Measurements from ENCODE around the gene RNF14.

The RNF14 gene

GRCh38 chr5:141923448-141924313 is 45.2 kb upstream of the RNF14 start, which contains the start of gene DELE1:
Gene DELE1, plus strand, starts transcription at chr5:141923871. Its CDS starts 71 bp downstream, at chr5:141923942.
- no peaks in the 10 kb centered on the region for H3K27me3 ChIP-seq (ENCODE audit: insufficient read depth, poor library complexity, severe bottlenecking)
- peak; percentile 96 for ATAC-seq (ENCODE audit: low read depth)
- H3K4me3 ChIP-seq (ENCODE audit: severe bottlenecking): peak within 1 kb of the TSS; percentile 89
- peak within 1 kb of the TSS; percentile 65 for H3K27ac ChIP-seq (ENCODE audit: poor library complexity, severe bottlenecking)
- DNase-seq (ENCODE audit: low spot score): peak; percentile 96
- peaks cover 45% of the 10 kb centered on the region for H3K36me3 ChIP-seq (ENCODE audit: low read depth)
- no peaks in the 10 kb centered on the region for H3K4me1 ChIP-seq (ENCODE audit: insufficient read depth, poor library complexity, severe bottlenecking)
- H3K9me3 ChIP-seq (ENCODE audit: severe bottlenecking): no peaks in the 10 kb centered on the region
- no peak for TF ChIP-seq CTCF (IDR thresholded peaks at IDR 0.05; ENCODE audit: poor library complexity, severe bottlenecking)

- ATAC-seq (ENCODE audit: low read depth): no peak
- Histone ChIP-seq H3K4me1 (ENCODE audit: insufficient read depth, poor library complexity, severe bottlenecking) (no peaks in the 10 kb centered on the region), H3K27ac (ENCODE audit: poor library complexity, severe bottlenecking) (no peak overlapping the region), H3K9me3 (ENCODE audit: severe bottlenecking) (no peaks in the 10 kb centered on the region), H3K27me3 (ENCODE audit: insufficient read depth, poor library complexity, severe bottlenecking) (no peaks in the 10 kb centered on the region), H3K4me3 (ENCODE audit: severe bottlenecking) (no peak overlapping the region), H3K36me3 (ENCODE audit: low read depth) (peaks cover 71% of the 10 kb centered on the region)
- no peak for DNase-seq (ENCODE audit: low spot score)
- no peak for TF ChIP-seq CTCF (IDR thresholded peaks at IDR 0.05; ENCODE audit: poor library complexity, severe bottlenecking)
Measured at GRCh38 chr5:141926434-141926833, 42.5 kb upstream of the RNF14 start.

GRCh38 chr5:141928051-141928450 is 40.9 kb upstream of the RNF14 start:
- Histone ChIP-seq H3K27ac (ENCODE audit: poor library complexity, severe bottlenecking) (no peak overlapping the region), H3K4me3 (ENCODE audit: severe bottlenecking) (no peak overlapping the region), H3K27me3 (ENCODE audit: insufficient read depth, poor library complexity, severe bottlenecking) (no peaks in the 10 kb centered on the region), H3K4me1 (ENCODE audit: insufficient read depth, poor library complexity, severe bottlenecking) (no peaks in the 10 kb centered on the region), H3K9me3 (ENCODE audit: severe bottlenecking) (no peaks in the 10 kb centered on the region), H3K36me3 (ENCODE audit: low read depth) (peaks cover 81% of the 10 kb centered on the region)
- DNase-seq (ENCODE audit: low spot score) (no peak), ATAC-seq (ENCODE audit: low read depth) (no peak)
- TF ChIP-seq CTCF (IDR thresholded peaks at IDR 0.05; ENCODE audit: poor library complexity, severe bottlenecking): no peak

GRCh38 chr5:141929398-141930058 is 39.4 kb upstream of the RNF14 start:
- no peak for DNase-seq (ENCODE audit: low spot score)
- no peak for TF ChIP-seq CTCF (IDR thresholded peaks at IDR 0.05; ENCODE audit: poor library complexity, severe bottlenecking)
- H3K4me1 ChIP-seq (ENCODE audit: insufficient read depth, poor library complexity, severe bottlenecking): no peaks in the 10 kb centered on the region
- H3K36me3 ChIP-seq (ENCODE audit: low read depth): peaks cover 95% of the 10 kb centered on the region
- H3K27ac ChIP-seq (ENCODE audit: poor library complexity, severe bottlenecking): no peak overlapping the region
- no peaks in the 10 kb centered on the region for H3K9me3 ChIP-seq (ENCODE audit: severe bottlenecking)
- no peak overlapping the region for H3K4me3 ChIP-seq (ENCODE audit: severe bottlenecking)
- no peaks in the 10 kb centered on the region for H3K27me3 ChIP-seq (ENCODE audit: insufficient read depth, poor library complexity, severe bottlenecking)
- no peak for ATAC-seq (ENCODE audit: low read depth)

All from RWPE2 (cell line).